LNCaP clone FGC (cell line): ENCODE measurements around the gene LTBP2.

Experiments
- DNase-seq: peaks from one replicate; pipeline ENCODE4 v3.0.0-alpha.2; 2011; ENCODE audit warnings: low read depth
- H3K4me3 ChIP-seq: 2 replicates; pipeline ENCODE4 v1.5.1; 2011; ENCODE audit warnings: mild to moderate bottlenecking, low read depth, low read length, control low read depth
- TF ChIP-seq, protein P1 (sequence below): IDR thresholded peaks from 2 replicates; pipeline ENCODE4 v1.5.1; 2012; ENCODE audit warnings: mild to moderate bottlenecking; ENCODE audit not compliant: control insufficient read depth, insufficient read depth; ENCODE audit errors: extremely low read depth

The LTBP2 gene

DNA sequence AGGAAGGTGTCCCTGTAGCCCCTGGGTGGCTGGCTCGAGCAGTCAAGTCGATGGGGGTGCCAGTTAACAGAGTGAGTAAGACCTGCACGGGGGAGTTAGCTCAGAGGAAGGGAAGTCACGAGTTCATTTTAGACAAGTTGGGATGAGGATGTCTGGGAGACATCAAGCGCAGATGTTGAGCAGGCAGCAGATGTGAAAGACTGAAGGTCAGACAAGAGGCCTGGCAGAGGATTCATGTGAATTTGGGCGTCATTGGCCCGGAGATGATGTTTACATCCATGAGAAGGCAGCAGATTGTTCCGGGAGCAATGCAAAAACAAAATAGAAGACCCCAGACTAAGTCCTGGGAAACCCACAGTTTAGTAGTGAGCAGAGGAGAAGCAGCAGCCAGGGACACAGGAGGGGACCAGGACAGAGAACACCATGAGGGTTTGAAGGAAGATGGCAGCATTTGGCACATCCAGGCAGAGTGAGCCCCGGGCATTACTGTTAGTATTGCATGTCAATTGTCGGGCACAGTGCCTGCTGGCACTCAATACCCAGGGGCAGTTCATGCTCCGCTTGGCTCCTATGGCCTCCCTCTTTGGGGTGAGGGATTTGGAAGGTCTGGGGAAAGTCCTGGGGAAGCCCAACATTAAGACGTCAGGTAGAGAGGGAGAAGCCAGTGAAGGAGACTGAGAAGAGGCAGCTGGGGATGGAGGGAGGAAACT, 15.1 kb downstream of the LTBP2 start:
- TF ChIP-seq, protein P1, sequence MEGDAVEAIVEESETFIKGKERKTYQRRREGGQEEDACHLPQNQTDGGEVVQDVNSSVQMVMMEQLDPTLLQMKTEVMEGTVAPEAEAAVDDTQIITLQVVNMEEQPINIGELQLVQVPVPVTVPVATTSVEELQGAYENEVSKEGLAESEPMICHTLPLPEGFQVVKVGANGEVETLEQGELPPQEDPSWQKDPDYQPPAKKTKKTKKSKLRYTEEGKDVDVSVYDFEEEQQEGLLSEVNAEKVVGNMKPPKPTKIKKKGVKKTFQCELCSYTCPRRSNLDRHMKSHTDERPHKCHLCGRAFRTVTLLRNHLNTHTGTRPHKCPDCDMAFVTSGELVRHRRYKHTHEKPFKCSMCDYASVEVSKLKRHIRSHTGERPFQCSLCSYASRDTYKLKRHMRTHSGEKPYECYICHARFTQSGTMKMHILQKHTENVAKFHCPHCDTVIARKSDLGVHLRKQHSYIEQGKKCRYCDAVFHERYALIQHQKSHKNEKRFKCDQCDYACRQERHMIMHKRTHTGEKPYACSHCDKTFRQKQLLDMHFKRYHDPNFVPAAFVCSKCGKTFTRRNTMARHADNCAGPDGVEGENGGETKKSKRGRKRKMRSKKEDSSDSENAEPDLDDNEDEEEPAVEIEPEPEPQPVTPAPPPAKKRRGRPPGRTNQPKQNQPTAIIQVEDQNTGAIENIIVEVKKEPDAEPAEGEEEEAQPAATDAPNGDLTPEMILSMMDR, result no peak
- H3K4me3 ChIP-seq, result no peak overlapping the region
- no peak for DNase-seq

DNA sequence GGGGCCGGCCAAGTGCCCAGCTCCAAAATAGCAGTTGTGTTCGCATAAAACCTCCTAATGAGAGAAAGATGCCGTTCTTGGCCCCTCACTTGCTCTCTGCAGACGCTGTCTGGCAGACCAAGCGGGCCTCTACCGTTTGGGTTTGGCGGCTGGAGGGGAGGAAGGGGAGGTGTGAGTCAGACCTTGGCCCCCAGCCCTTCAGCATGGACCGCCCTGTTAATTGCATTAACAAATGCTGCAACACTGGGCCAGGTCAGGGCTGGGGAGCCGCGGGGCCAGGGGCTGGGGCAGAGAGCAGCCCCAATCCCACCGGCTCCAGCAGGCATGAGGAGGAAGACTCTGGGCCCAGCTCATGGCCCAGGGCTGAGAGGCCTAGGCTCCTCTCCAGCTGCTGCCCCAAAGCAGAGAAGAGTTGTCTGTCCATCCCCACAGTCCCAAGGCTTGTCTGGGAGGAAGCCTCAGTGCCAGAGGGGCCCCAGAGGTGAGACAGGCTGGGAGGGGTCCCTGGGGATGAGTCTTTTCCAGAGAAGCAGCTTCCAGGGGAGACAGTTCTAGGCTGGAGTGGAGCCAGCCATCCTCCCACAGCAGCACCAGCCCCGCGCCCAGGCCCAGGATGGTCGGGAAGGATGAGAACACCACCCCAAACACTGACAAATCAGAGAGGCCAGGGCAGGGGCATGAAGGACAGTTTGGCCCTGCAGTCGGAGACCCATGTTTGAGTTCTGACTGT, 16.9 kb downstream of the LTBP2 start:
- H3K4me3 ChIP-seq, result no peak overlapping the region
- DNase-seq, result no peak
- TF ChIP-seq, protein P1, result no peak

DNA sequence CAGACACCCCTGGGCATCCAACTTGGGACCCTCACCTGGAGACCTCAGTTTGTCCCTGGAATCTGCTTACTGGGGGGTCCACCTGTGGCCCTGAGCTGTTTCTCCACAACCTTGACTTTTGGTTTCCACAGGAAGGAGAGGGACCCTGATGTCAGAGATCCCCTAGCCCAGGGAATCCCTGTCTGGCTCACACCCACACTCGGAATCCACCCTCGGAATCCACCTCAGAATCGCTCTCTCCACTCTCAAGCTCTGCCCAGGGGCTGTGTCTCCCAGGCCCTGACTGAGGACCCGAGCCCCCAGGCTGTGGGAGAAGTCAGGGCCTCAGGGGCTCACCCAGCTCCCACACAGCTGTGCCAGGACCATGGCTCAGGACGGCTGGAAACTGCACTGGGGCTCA, 17.4 kb downstream of the LTBP2 start:
- no peak overlapping the region for H3K4me3 ChIP-seq
- DNase-seq, result no peak
- TF ChIP-seq, protein P1, result no peak

DNA sequence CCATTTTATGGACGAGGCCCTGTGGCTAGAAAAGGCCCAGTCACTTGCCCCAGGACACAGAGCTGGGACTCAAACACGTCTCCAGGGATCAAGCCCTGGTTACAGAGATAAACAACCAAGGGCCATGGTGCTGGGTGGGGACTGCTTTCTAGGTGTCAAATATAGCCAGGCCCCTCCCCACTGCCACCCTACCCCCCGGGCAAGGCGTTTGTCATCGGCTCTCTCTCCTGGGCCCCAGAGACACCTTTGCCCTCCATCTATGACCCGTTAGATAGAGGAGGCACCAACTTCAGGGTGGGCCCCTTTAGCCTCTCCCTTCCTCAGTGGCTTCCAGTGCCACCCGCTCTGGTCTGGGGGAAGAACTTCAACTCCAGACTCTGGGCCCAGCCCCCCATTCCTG, 18.0 kb downstream of the LTBP2 start:
- no peak for DNase-seq
- TF ChIP-seq, protein P1, result no peak

DNA sequence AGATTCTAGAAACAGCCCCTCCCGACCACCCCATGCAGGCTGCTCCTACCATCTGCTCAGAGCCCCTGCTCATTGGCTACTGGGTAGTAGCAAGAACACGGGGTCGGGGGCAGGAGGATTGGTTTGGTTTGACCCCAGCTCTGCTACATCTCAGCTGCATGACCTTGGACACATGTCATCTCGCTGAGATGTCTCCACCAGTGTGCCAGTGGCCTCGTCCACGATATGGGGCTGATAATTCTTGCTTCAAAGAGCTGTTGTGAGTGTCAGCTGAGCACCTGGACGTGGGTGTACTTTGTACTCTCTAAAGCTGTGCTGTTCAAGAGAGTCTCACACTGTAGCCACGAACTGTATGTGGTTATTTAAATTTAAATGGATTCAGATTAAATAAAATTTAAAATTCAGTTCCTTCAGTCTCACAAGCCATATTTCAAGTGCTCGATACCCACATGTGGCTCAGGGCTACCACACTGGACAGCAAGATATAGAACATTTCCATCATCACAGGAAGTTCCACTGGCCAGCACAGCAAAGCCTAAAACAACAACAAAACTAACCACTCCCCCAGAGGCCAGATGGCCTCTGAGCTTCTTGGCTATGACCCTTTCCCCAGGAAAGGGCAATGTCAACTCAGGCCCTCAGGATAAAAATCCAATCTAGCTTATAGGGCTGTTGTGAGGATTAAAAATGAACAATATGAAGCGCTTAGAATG, 18.6 kb downstream of the LTBP2 start:
- DNase-seq, result no peak
- TF ChIP-seq, protein P1, result no peak
- no peak overlapping the region for H3K4me3 ChIP-seq

More for the DNA sequence above, 18.0 kb downstream of the LTBP2 start:
- H3K4me3 ChIP-seq, result no peak overlapping the region

DNA sequence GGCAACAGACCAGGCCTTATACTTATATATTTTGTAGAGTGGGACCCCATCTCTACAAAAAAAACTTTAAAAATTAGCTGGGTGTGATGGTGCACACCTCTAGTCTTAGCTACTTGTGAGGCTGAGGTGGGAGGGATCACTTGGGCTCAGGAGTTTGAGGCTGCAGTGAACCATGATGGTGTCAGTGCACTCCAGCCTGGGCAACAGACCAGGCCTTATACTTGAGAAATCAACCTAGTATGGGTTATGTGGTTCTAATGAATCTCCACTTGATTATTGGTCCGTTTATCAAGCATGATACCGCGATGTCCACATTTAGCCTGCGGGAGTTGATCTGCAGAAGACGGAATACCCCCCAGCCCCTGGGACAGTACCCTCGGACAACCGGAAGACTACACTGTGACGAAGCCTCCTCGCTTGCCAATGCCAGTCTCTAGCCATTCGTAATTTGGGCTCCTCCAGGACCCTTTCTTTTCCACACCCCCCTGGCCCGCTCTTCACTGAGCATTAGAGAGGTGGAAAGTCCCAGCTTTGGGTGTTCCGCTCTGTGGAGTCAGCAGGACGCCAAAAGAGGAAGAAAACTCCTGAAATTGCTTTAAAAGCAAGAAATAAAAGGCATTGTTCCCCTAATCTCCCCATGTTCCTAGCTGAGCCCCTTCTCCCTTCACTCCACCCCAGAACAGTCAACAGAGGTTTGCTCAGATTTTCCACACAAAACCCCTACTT, 19.4 kb downstream of the LTBP2 start:
- TF ChIP-seq, protein P1, result no peak
- no peak overlapping the region for H3K4me3 ChIP-seq
- no peak for DNase-seq
